Ovary (tissue), 3 donors: ENCODE results near the gene PINLYP.

Experiments used
- EP300 ChIP-seq: sonication (generic); formaldehyde crosslinking; IDR thresholded peaks from one replicate; pipeline ENCODE4 v1.6.1; 2017; ENCODE audit warnings: antibody characterized with exemption
- POLR2A ChIP-seq: fragments of 450-650 bp; IDR thresholded peaks from one replicate; pipeline ENCODE4 v1.6.1; 2017; ENCODE audit warnings: antibody characterized with exemption, mild to moderate bottlenecking, moderate library complexity
- TF ChIP-seq, protein P1 (sequence below), 3 donors: fragments of 450-650 bp in 2 of 3; fragments of 200-600 bp in 1 of 3; IDR thresholded peaks; one replicate each; pipeline versions ENCODE4 v1.5.1 to v1.8.0; 2016 to 2022; ENCODE audit warnings: antibody characterized with exemption in 3 of 3, mild to moderate bottlenecking in 1 of 3
- donor health status: DM: no; HTN: no; CAD: no.

DNA sequence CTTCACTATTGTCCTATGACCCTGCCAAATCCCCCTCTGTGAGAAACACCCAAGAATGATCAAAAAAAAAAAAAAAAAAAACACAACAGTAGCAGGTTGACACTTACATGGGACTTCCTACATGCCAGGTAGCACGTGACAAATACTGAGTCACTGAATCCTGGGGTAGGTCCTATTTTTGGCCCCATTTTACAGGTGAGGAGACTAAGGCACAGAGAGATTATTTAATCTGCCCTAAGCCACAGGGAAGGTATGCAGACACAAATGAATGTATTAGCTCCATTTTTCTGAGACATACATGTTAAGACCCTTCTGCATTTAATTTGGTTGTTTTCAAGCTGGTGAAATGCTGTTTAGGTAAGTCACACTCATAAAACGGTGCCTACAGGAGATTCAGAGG lies 26.9 kb upstream of the PINLYP start:
- TF ChIP-seq, protein P1, sequence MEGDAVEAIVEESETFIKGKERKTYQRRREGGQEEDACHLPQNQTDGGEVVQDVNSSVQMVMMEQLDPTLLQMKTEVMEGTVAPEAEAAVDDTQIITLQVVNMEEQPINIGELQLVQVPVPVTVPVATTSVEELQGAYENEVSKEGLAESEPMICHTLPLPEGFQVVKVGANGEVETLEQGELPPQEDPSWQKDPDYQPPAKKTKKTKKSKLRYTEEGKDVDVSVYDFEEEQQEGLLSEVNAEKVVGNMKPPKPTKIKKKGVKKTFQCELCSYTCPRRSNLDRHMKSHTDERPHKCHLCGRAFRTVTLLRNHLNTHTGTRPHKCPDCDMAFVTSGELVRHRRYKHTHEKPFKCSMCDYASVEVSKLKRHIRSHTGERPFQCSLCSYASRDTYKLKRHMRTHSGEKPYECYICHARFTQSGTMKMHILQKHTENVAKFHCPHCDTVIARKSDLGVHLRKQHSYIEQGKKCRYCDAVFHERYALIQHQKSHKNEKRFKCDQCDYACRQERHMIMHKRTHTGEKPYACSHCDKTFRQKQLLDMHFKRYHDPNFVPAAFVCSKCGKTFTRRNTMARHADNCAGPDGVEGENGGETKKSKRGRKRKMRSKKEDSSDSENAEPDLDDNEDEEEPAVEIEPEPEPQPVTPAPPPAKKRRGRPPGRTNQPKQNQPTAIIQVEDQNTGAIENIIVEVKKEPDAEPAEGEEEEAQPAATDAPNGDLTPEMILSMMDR (IDR thresholded peaks at IDR 0.05): no peak
- TF ChIP-seq POLR2A: no peak
- no peak for TF ChIP-seq EP300
